GM18502 (cell line): ENCODE data around the gene SOX13.
"Not testable (repeated sequence)": the region's sequence is repeated elsewhere in the genome, so short reads cannot be mapped to it uniquely, and the experiment has no call there.

Experiments used
- ATAC-seq: cut with Tn5 transposase; IDR thresholded peaks from one replicate; pipeline ENCODE4 v1.9.1; 2021; ENCODE audit warnings: mild to moderate bottlenecking; ENCODE audit not compliant: unreplicated experiment, poor library complexity

The SOX13 gene

GRCh38 chr1:204084247-204084772, 11.4 kb downstream of the SOX13 start:
- no peak for ATAC-seq

- ATAC-seq: no peak
Measured at GRCh38 chr1:204085876-204086275, 13.0 kb downstream of the SOX13 start.

- ATAC-seq: no peak
Measured at GRCh38 chr1:204087181-204087892, 14.4 kb downstream of the SOX13 start.

- ATAC-seq: no peak
Measured at GRCh38 chr1:204087893-204088528, 15.1 kb downstream of the SOX13 start.

- no peak for ATAC-seq
Measured at GRCh38 chr1:204088596-204088995, 15.7 kb downstream of the SOX13 start.

- ATAC-seq: no peak
Measured at GRCh38 chr1:204089044-204089751, 16.3 kb downstream of the SOX13 start.

GRCh38 chr1:204090132-204090531, 17.2 kb downstream of the SOX13 start:
- ATAC-seq: not testable (repeated sequence)

GRCh38 chr1:204091066-204091465, 18.2 kb downstream of the SOX13 start:
- ATAC-seq: no peak

- ATAC-seq: no peak
Measured at GRCh38 chr1:204091787-204092312, 18.9 kb downstream of the SOX13 start.

- no peak for ATAC-seq
Measured at GRCh38 chr1:204092632-204093420, 19.9 kb downstream of the SOX13 start.

GRCh38 chr1:204093421-204093717, 20.5 kb downstream of the SOX13 start:
- no peak for ATAC-seq

GRCh38 chr1:204093781-204094180, 20.9 kb downstream of the SOX13 start:
- no peak for ATAC-seq

- ATAC-seq: no peak
Measured at GRCh38 chr1:204094313-204094729, 21.4 kb downstream of the SOX13 start.

GRCh38 chr1:204094856-204095634, 22.1 kb downstream of the SOX13 start:
- ATAC-seq: no peak

GRCh38 chr1:204096931-204097330, 24.0 kb downstream of the SOX13 start:
- no peak for ATAC-seq

GRCh38 chr1:204098683-204099082, 25.8 kb downstream of the SOX13 start:
- no peak for ATAC-seq

GRCh38 chr1:204099754-204100153, 26.8 kb downstream of the SOX13 start:
- ATAC-seq: not testable (repeated sequence)

GRCh38 chr1:204102029-204102611, 29.2 kb downstream of the SOX13 start:
- ATAC-seq: no peak

GRCh38 chr1:204102739-204103430, 30.0 kb downstream of the SOX13 start:
- no peak for ATAC-seq
